Measurements from ENCODE around the gene P3H4. TPM values are rescaled to one million over a fixed set of nuclear protein-coding genes. Genes with fewer than 3 reads are reported as not detected.
A peak's percentile ranks its signal among the peaks of the same experiment; 100 is the strongest.

Gene P3H4
- total and polyA plus RNA-seq, 10 of the 15 experiments (the other 5 are each of a cell fraction or from before 2014, with no cell fraction given) = 0.32 to 1.1 (median 0.64) TPM; not detected in 1

- no peak for ATAC-seq
- no peak overlapping the region for H3K4me2 ChIP-seq (ENCODE audit: control insufficient read depth, insufficient read depth)
- ChIA-PET RAD21 (ENCODE audit: unreplicated experiment) (interaction anchor here (0.6 to 1.0 kb wide), 2 partner anchors 77 to 90 kb away, joined by 3 read pairs; no protein-coding TSS in a partner anchor), SMC1A (ENCODE audit: uncharacterized antibody, unreplicated experiment) (interaction anchor here (0.7 to 2.4 kb wide), 2 partner anchors 14 to 93 kb away, joined by 3 to 8 read pairs; partner anchors contain the start of genes JUP and KLHL11), CTCF (interaction anchor here (1.3 kb wide), 1 partner anchor 15 kb away, joined by 3 read pairs; the partner anchor contains the start of gene JUP), POLR2A (no interaction called here)
- 30% methylated on average over 4 of the region's 4 CpGs for WGBS (ENCODE audit: insufficient coverage, insufficient replicate concordance, low lambda C conversion rate, missing lambda C conversion rate)
- no peaks in the 10 kb centered on the region for H4K20me1 ChIP-seq (ENCODE audit: control insufficient read depth, insufficient read depth)
- no peaks in the 10 kb centered on the region for H3K9me3 ChIP-seq (replicated peaks; ENCODE audit: control insufficient read depth, insufficient read depth, low read length)
- H3K4me1 ChIP-seq (ENCODE audit: control insufficient read depth, insufficient read depth, low read length) = no peaks in the 10 kb centered on the region
- 0 out of 2 replicates have a peak overlapping the region, but pooled peaks have one; percentile 35 for H3K27ac ChIP-seq (ENCODE audit: control insufficient read depth, insufficient read depth)
- H2AFZ ChIP-seq (ENCODE audit: control insufficient read depth, low read depth, low read length) = peak overlapping the region; percentile 69
- H3K79me2 ChIP-seq (ENCODE audit: control insufficient read depth, insufficient read depth, low read length) = peaks cover 4% of the 10 kb centered on the region
- intact Hi-C loops (cut with micrococcal nuclease; ENCODE audit: unreplicated experiment) (no loop called here), in situ Hi-C loops (cut with MboI) (no loop called here)
- no peaks in the 10 kb centered on the region for H3K36me3 ChIP-seq (ENCODE audit: control insufficient read depth in 2 of 2, insufficient read depth in 2 of 2, low read length in 1 of 2)
- H3K4me3 ChIP-seq = no peak overlapping the region
- FAIRE-seq = no peak
- no TSS peak for BruUV-seq (replicated peaks)
- H3K27me3 ChIP-seq (replicated peaks in 1 of 2; ENCODE audit: control insufficient read depth in 2 of 2, insufficient read depth in 2 of 2, low read length in 1 of 2) = no peaks in the 10 kb centered on the region; a peak in 1 of 4 replicates
- no peak for DNase-seq (ENCODE audit: low read depth, low spot score)
- TF ChIP-seq ATF7 (IDR thresholded peaks at IDR 0.05; ENCODE audit: low read depth) (no peak), BMI1 (IDR thresholded peaks at IDR 0.05; ENCODE audit: borderline replicate concordance) (no peak), NFYA (IDR thresholded peaks at IDR 0.05; ENCODE audit: borderline replicate concordance, low read depth, low read length) (no peak), CREB1 (IDR thresholded peaks at IDR 0.05; ENCODE audit: low read depth) (no peak), BCL11A (IDR thresholded peaks at IDR 0.05; ENCODE audit: low read depth, low read length) (no peak), KDM1A (IDR thresholded peaks at IDR 0.05; ENCODE audit: borderline replicate concordance) (no peak), EGR1 (IDR thresholded peaks at IDR 0.05; ENCODE audit: borderline replicate concordance in 1 of 2, low read depth in 2 of 2, low read length in 2 of 2) (no peak), KAT2A (conservative IDR thresholded peaks at IDR 0.05; ENCODE audit: control insufficient read depth, low read depth, low read length) (no peak), SREBF1 (IDR thresholded peaks at IDR 0.05; ENCODE audit: low read length) (no peak), EP300 (IDR thresholded peaks at IDR 0.05; ENCODE audit: borderline replicate concordance in 1 of 2, control insufficient read depth in 1 of 2, low read depth in 2 of 2, low read length in 2 of 2) (no peak), ETV6 (conservative IDR thresholded peaks at IDR 0.05 in 1 of 2, IDR thresholded peaks at IDR 0.05 in 1 of 2; ENCODE audit: borderline replicate concordance in 1 of 2, low read depth in 1 of 2) (no peak), ZNF622 (IDR thresholded peaks at IDR 0.05) (no peak), POLR2A (IDR thresholded peaks at IDR 0.05; ENCODE audit: low read depth, low read length) (no peak), RAD21 (IDR thresholded peaks at IDR 0.05; ENCODE audit: insufficient read depth, low read depth, low read length) (no peak), CBX3 (IDR thresholded peaks at IDR 0.05; ENCODE audit: borderline replicate concordance, low read depth) (no peak), MTA3 (IDR thresholded peaks at IDR 0.05; ENCODE audit: borderline replicate concordance, low read length) (no peak), CREM (IDR thresholded peaks at IDR 0.05; ENCODE audit: low read depth) (no peak), ATF3 (IDR thresholded peaks at IDR 0.05; ENCODE audit: borderline replicate concordance, extremely low read depth, low read depth, low read length) (no peak), RCOR1 (conservative IDR thresholded peaks at IDR 0.05; ENCODE audit: low read depth, low read length) (no peak)
- TF ChIP-seq, protein P1, sequence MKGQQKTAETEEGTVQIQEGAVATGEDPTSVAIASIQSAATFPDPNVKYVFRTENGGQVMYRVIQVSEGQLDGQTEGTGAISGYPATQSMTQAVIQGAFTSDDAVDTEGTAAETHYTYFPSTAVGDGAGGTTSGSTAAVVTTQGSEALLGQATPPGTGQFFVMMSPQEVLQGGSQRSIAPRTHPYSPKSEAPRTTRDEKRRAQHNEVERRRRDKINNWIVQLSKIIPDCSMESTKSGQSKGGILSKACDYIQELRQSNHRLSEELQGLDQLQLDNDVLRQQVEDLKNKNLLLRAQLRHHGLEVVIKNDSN (IDR thresholded peaks at IDR 0.05; ENCODE audit: borderline replicate concordance, extremely low read length, insufficient read depth, low read depth, low read length) = no peak
- H3K9ac ChIP-seq (ENCODE audit: control insufficient read depth, insufficient read depth, low read length) = no peak overlapping the region
These were observed 39.5 kb downstream of the P3H4 start for GRCh38 chr17:41772218-41772585.

Measured in GM12878 (cell line).